GM12878 (cell line): ENCODE data around the gene NAP1L5. TPM values are rescaled to one million over a fixed set of nuclear protein-coding genes. Genes with fewer than 3 reads are reported as not detected.

Experiments used
- ATAC-seq: fragments of 200-7000 bp; cut with Tn5 transposase; 3 replicates; pipeline ENCODE4 v1.9.1; 2020; ENCODE audit warnings: mild to moderate bottlenecking, moderate library complexity
- BruUV-seq: library from RNA; stranded (reverse); fragments of 400-500 nt; replicated peaks from 2 replicates; lab custom pipeline; 2021; lab: Mats Ljungman, UMichigan
- CTCF ChIA-PET: fragments of 300-600 bp; sonication (Branson Sonifier 250); formaldehyde crosslinking; extraction: SDS; loops from one replicate; lab custom pipeline; 2021; ENCODE audit warnings: inconsistent platforms; lab: Yijun Ruan, JAX
- POLR2A ChIA-PET: fragments of 350-600 bp; formaldehyde crosslinking; extraction: SDS; loops from one replicate; lab custom pipeline; 2021; ENCODE audit warnings: inconsistent platforms; lab: Charles Lee
- RAD21 ChIA-PET: fragments of 300-600 bp; sonication (Branson Sonifier 250); formaldehyde crosslinking; loops from one replicate; lab custom pipeline; 2023; ENCODE audit warnings: antibody characterized with exemption; ENCODE audit not compliant: unreplicated experiment; lab: Charles Lee
- SMC1A ChIA-PET: fragments of 300-600 bp; sonication (Branson Sonifier 250); formaldehyde crosslinking; loops from one replicate; lab custom pipeline; 2023; ENCODE audit not compliant: unreplicated experiment, uncharacterized antibody; lab: Charles Lee
- DNase-seq: peaks from one replicate; pipeline ENCODE4 v3.0.0-alpha.2; 2011; ENCODE audit warnings: low read depth, low spot score
- FAIRE-seq: peaks from 3 replicates; lab custom pipeline; 2011; peaks lifted over from hg19 to GRCh38; lab: Jason Lieb, UNC
- H2AFZ ChIP-seq: 2 replicates; pipeline ENCODE4 v1.6.0; 2011; ENCODE audit warnings: low read depth, low read length, control low read depth; ENCODE audit not compliant: control insufficient read depth
- H3K27ac ChIP-seq: 2 replicates; pipeline ENCODE4 v1.5.1; 2011; ENCODE audit warnings: control low read depth; ENCODE audit not compliant: control insufficient read depth, insufficient read depth
- H3K27me3 ChIP-seq, 2 experiments: replicated peaks in 1 of 2; 2 replicates each; pipeline versions ENCODE4 v1.6.0 to v1.6.1; 2011; ENCODE audit warnings: low read length in 1 of 2; ENCODE audit not compliant: control insufficient read depth in 2 of 2, insufficient read depth in 2 of 2
- H3K36me3 ChIP-seq, 2 experiments: 2 replicates each; pipeline ENCODE4 v1.5.1; 2011; ENCODE audit warnings: low read length in 1 of 2; ENCODE audit not compliant: control insufficient read depth in 2 of 2, insufficient read depth in 2 of 2
- H3K4me1 ChIP-seq: 2 replicates; pipeline ENCODE4 v1.6.1; 2011; ENCODE audit warnings: mild to moderate bottlenecking, low read length, moderate library complexity, mixed read lengths; ENCODE audit not compliant: control insufficient read depth, insufficient read depth
- H3K4me2 ChIP-seq: 2 replicates; pipeline ENCODE4 v1.6.0; 2011; ENCODE audit warnings: control low read depth; ENCODE audit not compliant: control insufficient read depth, insufficient read depth
- H3K4me3 ChIP-seq: fragments of 200-600 bp; sonication (generic); 2 replicates; pipeline ENCODE4 v1.5.1; 2016
- H3K79me2 ChIP-seq: 2 replicates; pipeline ENCODE4 v1.6.0; 2011; ENCODE audit warnings: low read length; ENCODE audit not compliant: control insufficient read depth, insufficient read depth
- H3K9ac ChIP-seq: 2 replicates; pipeline ENCODE4 v1.8.0; 2011; ENCODE audit warnings: low read length, control low read depth, mixed read lengths; ENCODE audit not compliant: control insufficient read depth, insufficient read depth
- H3K9me3 ChIP-seq: replicated peaks from 3 replicates; pipeline ENCODE4 v1.5.1; 2011; ENCODE audit warnings: mild to moderate bottlenecking, low read length; ENCODE audit not compliant: control insufficient read depth, insufficient read depth
- H4K20me1 ChIP-seq: 2 replicates; pipeline ENCODE4 v1.6.0; 2011; ENCODE audit not compliant: control insufficient read depth, insufficient read depth
- CBX3 ChIP-seq: fragments of 200-600 bp; sonication (generic); IDR thresholded peaks from 2 replicates; pipeline ENCODE4 v1.6.1; 2016; ENCODE audit warnings: low read depth, borderline replicate concordance
- E2F4 ChIP-seq: IDR thresholded peaks from 2 replicates; pipeline ENCODE4 v1.6.1; 2012; ENCODE audit warnings: low read depth, low read length, improper control_type of control experiment
- MEF2A ChIP-seq: IDR thresholded peaks from 2 replicates; pipeline ENCODE4 v1.6.1; 2011; ENCODE audit warnings: low read depth, mild to moderate bottlenecking, low read length, moderate library complexity; ENCODE audit not compliant: insufficient read depth
- MYC ChIP-seq: IDR thresholded peaks from 2 replicates; pipeline ENCODE4 v1.6.1; 2011; ENCODE audit warnings: mild to moderate bottlenecking, low read length, moderate library complexity, inconsistent platforms; ENCODE audit not compliant: insufficient read depth, insufficient replicate concordance, insufficient read length, severe bottlenecking
- NR2F1 ChIP-seq: fragments of 450-650 bp; conservative IDR thresholded peaks from 2 replicates; pipeline ENCODE4 v1.6.1; 2017; ENCODE audit warnings: mild to moderate bottlenecking
- PAX8 ChIP-seq: fragments of 450-650 bp; IDR thresholded peaks from 2 replicates; pipeline ENCODE4 v1.6.1; 2017; ENCODE audit warnings: mild to moderate bottlenecking, moderate library complexity
- RAD21 ChIP-seq: IDR thresholded peaks from 2 replicates; pipeline ENCODE4 v1.6.1; 2011; ENCODE audit warnings: mild to moderate bottlenecking, low read depth, low read length, moderate library complexity; ENCODE audit not compliant: insufficient read depth
- RCOR1 ChIP-seq: conservative IDR thresholded peaks from 2 replicates; pipeline ENCODE4 v1.6.1; 2012; ENCODE audit warnings: low read depth, low read length, improper control_type of control experiment
- RELB ChIP-seq: fragments of 450-650 bp; IDR thresholded peaks from 2 replicates; pipeline ENCODE4 v1.6.1; 2017; ENCODE audit warnings: low read depth, mild to moderate bottlenecking, moderate library complexity
- RFX5 ChIP-seq: IDR thresholded peaks from 2 replicates; pipeline ENCODE4 v1.6.1; 2011; ENCODE audit warnings: low read depth, low read length, improper control_type of control experiment
- SIX5 ChIP-seq: IDR thresholded peaks from 2 replicates; pipeline ENCODE4 v1.6.1; 2011; ENCODE audit warnings: mild to moderate bottlenecking, low read depth, low read length, moderate library complexity; ENCODE audit not compliant: severe bottlenecking
- STAT1 ChIP-seq: fragments of 450-650 bp; conservative IDR thresholded peaks from 2 replicates; pipeline ENCODE4 v1.6.1; 2014; ENCODE audit warnings: antibody characterized with exemption, mild to moderate bottlenecking
- SUPT20H ChIP-seq: IDR thresholded peaks from 2 replicates; pipeline ENCODE4 v1.6.1; 2011; ENCODE audit warnings: low read depth, mild to moderate bottlenecking, low read length, moderate library complexity, borderline replicate concordance; ENCODE audit not compliant: control insufficient read depth
- TARDBP ChIP-seq: IDR thresholded peaks from 2 replicates; pipeline ENCODE4 v1.6.1; 2016; ENCODE audit warnings: borderline replicate concordance
- ZNF217 ChIP-seq: fragments of 450-650 bp; IDR thresholded peaks from 2 replicates; pipeline ENCODE4 v1.6.1; 2017; ENCODE audit warnings: antibody characterized with exemption, mild to moderate bottlenecking
- WGBS: methylation state at CpG from one replicate; pipeline ENCODE4 v1.1.6; 2016; ENCODE audit warnings: low lambda C conversion rate; ENCODE audit not compliant: insufficient replicate concordance, insufficient coverage; ENCODE audit errors: missing lambda C conversion rate; 5-methylcytosine and 5-hydroxymethylcytosine counted together
- in situ Hi-C: fragments of 300-500 bp; cut with MboI; formaldehyde crosslinking; loops from 9 replicates; pipeline ENCODE4 v1.14.3; 2018; ENCODE audit warnings: mixed read lengths
- intact Hi-C: fragments of 100-400 bp; cut with micrococcal nuclease; formaldehyde crosslinking; loops from one replicate; pipeline ENCODE4 v1.14.2; 2022; ENCODE audit not compliant: unreplicated experiment
- polyA plus RNA-seq, 11 experiments: library from polyadenylated mRNA; depleted of rRNA in 4 of 11; unstranded in 6 of 11; stranded (reverse) in 5 of 11; fragments of >200 nt; fragmentation: Nextera tagmentation in 4 of 11; fragmentation: Illumina TruSeq in 1 of 11; extraction: Ambion mirVana in 4 of 11; extraction: Trizol in 1 of 11; gene quantifications; 1 replicate in 1 of 11; 2 replicates in 10 of 11; pipeline versions ENCODE4 v1.2.1 to v1.2.3, GENCODE V29; 2011 to 2016; ENCODE audit warnings: inconsistent platforms in 2 of 11, missing spikeins in 2 of 11, low read depth in 1 of 11
- total RNA-seq, 4 experiments: library from RNA; depleted of rRNA in 3 of 4; stranded (reverse); fragments of >200 nt in 3 of 4; fragmentation: Illumina TruSeq in 1 of 4; extraction: Trizol in 1 of 4; gene quantifications; 2 replicates each; pipeline versions ENCODE4 v1.2.1 to v1.2.3, GENCODE V29; 2013 to 2021
- TF ChIP-seq, protein P1 (sequence below): fragments of 450-650 bp; IDR thresholded peaks from 2 replicates; pipeline ENCODE4 v1.6.1; 2014; ENCODE audit warnings: mild to moderate bottlenecking
- TF ChIP-seq, protein P2 (sequence below): fragments of 450-650 bp; IDR thresholded peaks from 2 replicates; pipeline ENCODE4 v1.6.1; 2017; ENCODE audit warnings: mild to moderate bottlenecking, low read depth, inconsistent platforms; ENCODE audit not compliant: poor library complexity, severe bottlenecking

Gene NAP1L5
- total and polyA plus RNA-seq, 10 of the 15 experiments (the other 5 are each of a cell fraction or from before 2014, with no cell fraction given) = 2.1 to 5.3 (median 3.7) TPM

DNA sequence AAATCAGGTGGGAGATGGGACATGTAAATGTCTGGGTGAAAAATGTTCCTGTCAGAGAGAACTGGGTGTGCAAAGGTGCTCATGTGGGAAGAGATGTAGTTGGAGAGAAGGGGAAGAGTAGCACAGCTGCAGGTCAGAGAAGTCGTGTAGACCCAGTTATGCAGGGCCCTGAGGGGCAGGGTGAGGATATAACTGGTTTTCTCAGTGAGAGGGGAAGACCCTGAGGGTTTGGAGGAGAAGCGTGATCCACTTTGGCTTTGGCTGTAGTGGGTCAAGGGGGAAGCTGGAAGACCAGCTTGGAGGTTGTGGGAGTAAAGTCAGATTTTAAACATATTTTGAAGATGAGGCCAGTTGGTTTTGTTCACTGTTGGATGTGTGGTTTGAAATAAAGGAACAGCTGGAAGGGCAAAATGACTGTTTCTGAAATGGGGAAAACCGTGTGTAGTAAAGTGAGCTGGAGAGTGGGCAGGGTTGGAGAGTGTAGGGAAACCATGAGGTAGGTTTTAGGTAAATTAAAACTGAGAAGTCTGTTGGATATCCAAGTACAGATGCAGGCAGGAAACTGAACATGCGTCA lies 44.2 kb downstream of the NAP1L5 start (continued):
- TF ChIP-seq SIX5 = no peak
- TF ChIP-seq SUPT20H = no peak
- TF ChIP-seq MYC = no peak
- TF ChIP-seq RAD21 = no peak
- TF ChIP-seq TARDBP = no peak
- TF ChIP-seq RFX5 = no peak
- TF ChIP-seq STAT1 = no peak
- TF ChIP-seq, all 136 proteins: peak for 0

DNA sequence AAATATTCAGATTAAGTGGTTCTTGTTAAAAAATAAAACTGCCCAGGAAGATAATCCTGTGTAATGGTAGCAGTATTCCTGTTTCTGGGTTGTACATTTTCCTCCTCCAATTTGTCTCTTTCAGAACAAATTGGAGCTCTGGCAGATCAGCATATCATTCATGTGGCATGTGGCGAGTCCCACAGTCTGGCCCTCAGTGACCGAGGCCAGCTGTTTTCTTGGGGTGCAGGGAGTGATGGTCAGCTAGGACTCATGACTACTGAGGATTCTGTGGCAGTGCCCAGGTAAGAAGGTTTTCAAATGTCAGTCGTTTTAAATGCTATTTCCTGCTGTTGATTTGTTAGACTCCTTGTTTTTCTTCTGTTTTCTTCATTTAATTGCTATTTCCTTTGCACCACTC lies 47.9 kb downstream of the NAP1L5 start:
- CTCF ChIA-PET = interaction anchor here (0.6 to 1.0 kb wide), 2 partner anchors 14 to 575 kb away, joined by 3 to 4 read pairs; no protein-coding TSS in a partner anchor
- BruUV-seq = no TSS peak
- TF ChIP-seq, protein P1, sequence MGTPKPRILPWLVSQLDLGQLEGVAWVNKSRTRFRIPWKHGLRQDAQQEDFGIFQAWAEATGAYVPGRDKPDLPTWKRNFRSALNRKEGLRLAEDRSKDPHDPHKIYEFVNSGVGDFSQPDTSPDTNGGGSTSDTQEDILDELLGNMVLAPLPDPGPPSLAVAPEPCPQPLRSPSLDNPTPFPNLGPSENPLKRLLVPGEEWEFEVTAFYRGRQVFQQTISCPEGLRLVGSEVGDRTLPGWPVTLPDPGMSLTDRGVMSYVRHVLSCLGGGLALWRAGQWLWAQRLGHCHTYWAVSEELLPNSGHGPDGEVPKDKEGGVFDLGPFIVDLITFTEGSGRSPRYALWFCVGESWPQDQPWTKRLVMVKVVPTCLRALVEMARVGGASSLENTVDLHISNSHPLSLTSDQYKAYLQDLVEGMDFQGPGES = no peak
- TF ChIP-seq, protein P2, sequence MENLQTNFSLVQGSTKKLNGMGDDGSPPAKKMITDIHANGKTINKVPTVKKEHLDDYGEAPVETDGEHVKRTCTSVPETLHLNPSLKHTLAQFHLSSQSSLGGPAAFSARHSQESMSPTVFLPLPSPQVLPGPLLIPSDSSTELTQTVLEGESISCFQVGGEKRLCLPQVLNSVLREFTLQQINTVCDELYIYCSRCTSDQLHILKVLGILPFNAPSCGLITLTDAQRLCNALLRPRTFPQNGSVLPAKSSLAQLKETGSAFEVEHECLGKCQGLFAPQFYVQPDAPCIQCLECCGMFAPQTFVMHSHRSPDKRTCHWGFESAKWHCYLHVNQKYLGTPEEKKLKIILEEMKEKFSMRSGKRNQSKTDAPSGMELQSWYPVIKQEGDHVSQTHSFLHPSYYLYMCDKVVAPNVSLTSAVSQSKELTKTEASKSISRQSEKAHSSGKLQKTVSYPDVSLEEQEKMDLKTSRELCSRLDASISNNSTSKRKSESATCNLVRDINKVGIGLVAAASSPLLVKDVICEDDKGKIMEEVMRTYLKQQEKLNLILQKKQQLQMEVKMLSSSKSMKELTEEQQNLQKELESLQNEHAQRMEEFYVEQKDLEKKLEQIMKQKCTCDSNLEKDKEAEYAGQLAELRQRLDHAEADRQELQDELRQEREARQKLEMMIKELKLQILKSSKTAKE = no peak
- TF ChIP-seq CBX3 (no peak), PAX8 (no peak), NR2F1 (no peak), RELB (no peak), E2F4 (no peak), ZNF217 (no peak), RCOR1 (no peak), MEF2A (no peak)

More for the DNA sequence above, 47.9 kb downstream of the NAP1L5 start:
- Histone ChIP-seq H3K36me3 (no peaks in the 10 kb centered on the region), H3K4me2 (no peak overlapping the region), H3K9me3 (no peaks in the 10 kb centered on the region), H4K20me1 (no peaks in the 10 kb centered on the region), H3K9ac (no peak overlapping the region), H3K27me3 (no peaks in the 10 kb centered on the region), H2AFZ (no peak overlapping the region), H3K27ac (no peak overlapping the region), H3K79me2 (no peaks in the 10 kb centered on the region), H3K4me1 (no peaks in the 10 kb centered on the region), H3K4me3 (no peak overlapping the region)
- FAIRE-seq (no peak), ATAC-seq (no peak), DNase-seq (no peak)
- ChIA-PET SMC1A (interaction anchor here (1.4 kb wide), 1 partner anchor 14 kb away, joined by 5 read pairs; no protein-coding TSS in a partner anchor), POLR2A (interaction anchor here (0.5 kb wide), 1 partner anchor 216 kb away, joined by 7 read pairs; no protein-coding TSS in a partner anchor), RAD21 (no interaction called here)
- in situ Hi-C loops = no loop called here
- intact Hi-C loops = no loop called here
- 58% methylated on average over 3 of the region's 3 CpGs for WGBS
